Breast epithelium (tissue), 4 donors: ENCODE measurements around the gene ZFP36L1. TPM values are rescaled to one million over a fixed set of nuclear protein-coding genes. Genes with fewer than 3 reads are reported as not detected.
A peak's percentile ranks its signal among the peaks of the same experiment; 100 is the strongest.

Experiments
- DNase-seq, 2 donors: peaks; one replicate each; pipeline ENCODE4 v3.0.0-alpha.2; 2019; ENCODE audit warnings: low spot score in 2 of 2
- H3K27ac ChIP-seq, 2 donors: fragments of 200-600 bp; sonication (generic) in 1 of 2; one replicate each; pipeline ENCODE4 v1.5.1; 2016 to 2019; ENCODE audit warnings: mild to moderate bottlenecking in 1 of 2
- H3K27me3 ChIP-seq, 2 donors: fragments of 200-600 bp; sonication (generic) in 1 of 2; one replicate each; pipeline versions ENCODE4 v1.5.1 to v1.6.0; 2017 to 2019; ENCODE audit warnings: control low read depth in 1 of 2, mild to moderate bottlenecking in 1 of 2
- H3K36me3 ChIP-seq: fragments of 200-600 bp; one replicate; pipeline ENCODE4 v1.5.1; 2019
- H3K4me1 ChIP-seq, 2 donors: fragments of 200-600 bp; sonication (generic); one replicate each; pipeline ENCODE4 v1.5.1; 2016 to 2019; ENCODE audit warnings: control low read depth in 1 of 2
- H3K4me3 ChIP-seq, 3 donors: fragments of 200-600 bp; sonication (generic); 1 replicate in 2 of 3; 2 replicates in 1 of 3; pipeline ENCODE4 v1.5.1; 2016 to 2019; ENCODE audit warnings: mild to moderate bottlenecking in 3 of 3, moderate library complexity in 2 of 3
- H3K9me3 ChIP-seq, 2 donors: fragments of 200-600 bp; sonication (generic) in 1 of 2; one replicate each; pipeline ENCODE4 v1.5.1; 2016 to 2019; ENCODE audit warnings: control low read depth in 1 of 2
- CTCF ChIP-seq, 3 donors: fragments of 450-650 bp; IDR thresholded peaks; one replicate each; pipeline ENCODE4 v1.5.1; 2016 to 2017; ENCODE audit warnings: antibody characterized with exemption in 3 of 3, mild to moderate bottlenecking in 3 of 3, moderate library complexity in 3 of 3
- POLR2A ChIP-seq: fragments of 450-650 bp; IDR thresholded peaks from one replicate; pipeline ENCODE4 v1.6.1; 2016; ENCODE audit warnings: antibody characterized with exemption, mild to moderate bottlenecking, moderate library complexity
- POLR2AphosphoS5 ChIP-seq, 3 donors: sonication (generic); formaldehyde crosslinking; IDR thresholded peaks; one replicate each; pipeline ENCODE4 v1.6.1; 2017; ENCODE audit warnings: antibody characterized with exemption in 3 of 3
- intact Hi-C: fragments of 100-400 bp; cut with DNase I; formaldehyde crosslinking; loops from one replicate; pipeline ENCODE4 v1.15.1; 2023; ENCODE audit warnings: low total_unique reads
- total RNA-seq, 3 donors: library from RNA; depleted of rRNA; stranded (reverse); fragments of >200 nt; gene quantifications; one replicate each; pipeline ENCODE4 v1.1.0, GENCODE V29; 2016

The ZFP36L1 gene
- total RNA-seq, 3 donors from 2014 or later = 198 to 737 (median 492) TPM

- DNase-seq = no peak
- TF ChIP-seq POLR2AphosphoS5 (IDR thresholded peaks at IDR 0.05) (no peak), CTCF (IDR thresholded peaks at IDR 0.05) (no peak), POLR2A (no peak)
- no peak overlapping the region for H3K4me3 ChIP-seq
- H3K36me3 ChIP-seq = no peaks in the 10 kb centered on the region
- intact Hi-C loops = no loop called here
- no peaks in the 10 kb centered on the region for H3K4me1 ChIP-seq
- no peak overlapping the region for H3K27ac ChIP-seq
- H3K27me3 ChIP-seq = no peaks in the 10 kb centered on the region
- no peaks in the 10 kb centered on the region for H3K9me3 ChIP-seq
These were observed 41.9 kb upstream of the ZFP36L1 start for GRCh38 chr14:68834816-68835215.

- no peaks in the 10 kb centered on the region for H3K4me1 ChIP-seq
- H3K27ac ChIP-seq = no peak overlapping the region
- H3K9me3 ChIP-seq = no peaks in the 10 kb centered on the region
- no peak overlapping the region for H3K4me3 ChIP-seq
- no peak for DNase-seq
- TF ChIP-seq POLR2A (no peak), CTCF (IDR thresholded peaks at IDR 0.05) (no peak), POLR2AphosphoS5 (IDR thresholded peaks at IDR 0.05) (no peak)
- H3K36me3 ChIP-seq = no peaks in the 10 kb centered on the region
- no peaks in the 10 kb centered on the region for H3K27me3 ChIP-seq
- intact Hi-C loops = loop anchor here (10.0 kb wide), 1 partner anchor 894 kb away; no protein-coding TSS in a partner anchor
These were observed 35.8 kb upstream of the ZFP36L1 start for GRCh38 chr14:68828698-68829097.

GRCh38 chr14:68825729-68826128 is 32.9 kb upstream of the ZFP36L1 start:
- Histone ChIP-seq H3K27me3 (no peaks in the 10 kb centered on the region), H3K27ac (no peak overlapping the region), H3K9me3 (no peaks in the 10 kb centered on the region), H3K36me3 (no peaks in the 10 kb centered on the region), H3K4me1 (no peaks in the 10 kb centered on the region), H3K4me3 (no peak overlapping the region)
- TF ChIP-seq POLR2AphosphoS5 (IDR thresholded peaks at IDR 0.05) (no peak), POLR2A (no peak), CTCF (IDR thresholded peaks at IDR 0.05) (no peak)
- DNase-seq = no peak
- intact Hi-C loops = loop anchor here (10.0 kb wide), 1 partner anchor 891 kb away; no protein-coding TSS in a partner anchor

GRCh38 chr14:68824517-68825347 is 31.9 kb upstream of the ZFP36L1 start:
- TF ChIP-seq CTCF (IDR thresholded peaks at IDR 0.05) (peak; percentile 60 to 77 (median 64)), POLR2A (no peak), POLR2AphosphoS5 (IDR thresholded peaks at IDR 0.05) (no peak)
- intact Hi-C loops = loop anchor here (10.0 kb wide), 1 partner anchor 890 kb away; no protein-coding TSS in a partner anchor
- peak; percentile 38 to 85 for DNase-seq

GRCh38 chr14:68824207-68824516 is 31.3 kb upstream of the ZFP36L1 start:
- H3K4me1 ChIP-seq = peaks cover 5 to 7% of the 10 kb centered on the region in 2 donors
- H3K36me3 ChIP-seq = no peaks in the 10 kb centered on the region
- no peak for TF ChIP-seq CTCF (IDR thresholded peaks at IDR 0.05)
- no peak overlapping the region for H3K4me3 ChIP-seq
- DNase-seq = peak in 1 of 2 donors; percentile 6
- no peaks in the 10 kb centered on the region for H3K27me3 ChIP-seq
- H3K27ac ChIP-seq = no peak overlapping the region
- intact Hi-C loops = loop anchor here (10.0 kb wide), 1 partner anchor 889 kb away; no protein-coding TSS in a partner anchor
- H3K9me3 ChIP-seq = no peaks in the 10 kb centered on the region

More at GRCh38 chr14:68824517-68825347, 31.9 kb upstream of the ZFP36L1 start:
- H3K27ac ChIP-seq = no peak overlapping the region
- H3K4me3 ChIP-seq = peak overlapping the region in 1 of 3 donors; percentile 39
- peaks cover 0 to 1% of the 10 kb centered on the region in 2 donors for H3K4me1 ChIP-seq
- no peaks in the 10 kb centered on the region for H3K36me3 ChIP-seq
- no peaks in the 10 kb centered on the region for H3K9me3 ChIP-seq
- no peaks in the 10 kb centered on the region for H3K27me3 ChIP-seq
